Mesothelial cell of epicardium (in vitro differentiated cells): ENCODE data around the gene PAK3. TPM values are rescaled to one million over a fixed set of nuclear protein-coding genes. Genes with fewer than 3 reads are reported as not detected.

ENCODE experiments used
- DNase-seq, 2 experiments: peaks; one replicate each; pipeline ENCODE4 v3.0.0; 2021; ENCODE audit warnings: low spot score in 2 of 2; ENCODE audit not compliant: unreplicated experiment in 2 of 2
- H3K27ac Mint-ChIP-seq: 2 replicates; pipeline ENCODE4 v1.8.0; 2021; ENCODE audit warnings: mixed read lengths
- H3K27me3 Mint-ChIP-seq: 2 replicates; pipeline ENCODE4 v1.8.0; 2021; ENCODE audit warnings: low read depth, mixed read lengths
- H3K36me3 Mint-ChIP-seq: 2 replicates; pipeline ENCODE4 v1.8.0; 2021; ENCODE audit warnings: mixed read lengths
- H3K4me1 Mint-ChIP-seq: 2 replicates; pipeline ENCODE4 v1.8.0; 2021; ENCODE audit warnings: mixed read lengths
- H3K4me3 Mint-ChIP-seq: 2 replicates; pipeline ENCODE4 v1.8.0; 2021; ENCODE audit warnings: mild to moderate bottlenecking, moderate library complexity, mixed read lengths
- H3K9me3 Mint-ChIP-seq: 2 replicates; pipeline ENCODE4 v1.8.0; 2021; ENCODE audit warnings: mixed read lengths
- total RNA-seq: library from RNA; stranded (reverse); gene quantifications from 3 replicates; pipeline ENCODE4 v1.2.1, GENCODE V29; 2021
- TF ChIP-seq, protein P1 (sequence below): fragments of 200-600 bp; sonication (generic); IDR thresholded peaks from one replicate; pipeline ENCODE4 v1.5.0; 2021; ENCODE audit warnings: antibody characterized with exemption; ENCODE audit not compliant: unreplicated experiment

Gene PAK3
- total RNA-seq, 1 donor from 2014 or later, result 4.2 TPM

DNA sequence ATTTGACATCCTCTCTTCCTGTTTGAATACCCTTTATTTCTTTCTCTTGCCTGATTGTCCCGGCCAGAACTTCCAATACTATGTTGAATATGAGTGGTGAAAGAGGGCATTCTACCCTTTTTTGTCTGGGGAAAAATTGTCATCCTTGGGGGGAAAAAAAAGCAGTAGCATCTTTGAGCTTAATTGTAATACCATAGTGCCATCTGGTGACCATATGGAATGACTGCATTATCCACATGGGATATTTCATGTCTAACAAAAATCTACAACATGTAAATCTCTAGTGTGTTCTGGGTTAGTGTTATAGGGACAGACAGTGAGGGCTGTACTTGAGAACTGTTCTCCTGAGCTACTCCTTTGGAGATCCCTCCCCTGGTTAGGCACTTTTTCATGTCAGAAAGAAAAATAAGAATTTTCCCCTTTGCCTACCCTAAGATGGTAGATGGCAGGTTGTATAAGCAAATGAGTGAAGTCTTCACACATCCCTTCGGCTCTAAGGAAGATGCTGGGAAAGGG, 148.3 kb downstream of the PAK3 start:
- no peak for DNase-seq
- Mint-ChIP-seq H3K9me3 (peaks cover 10% of the 10 kb centered on the region), H3K36me3 (peaks cover 26% of the 10 kb centered on the region), H3K27me3 (no peaks in the 10 kb centered on the region), H3K4me3 (no peak overlapping the region), H3K4me1 (peaks cover 4% of the 10 kb centered on the region), H3K27ac (no peak overlapping the region)
- TF ChIP-seq, protein P1, sequence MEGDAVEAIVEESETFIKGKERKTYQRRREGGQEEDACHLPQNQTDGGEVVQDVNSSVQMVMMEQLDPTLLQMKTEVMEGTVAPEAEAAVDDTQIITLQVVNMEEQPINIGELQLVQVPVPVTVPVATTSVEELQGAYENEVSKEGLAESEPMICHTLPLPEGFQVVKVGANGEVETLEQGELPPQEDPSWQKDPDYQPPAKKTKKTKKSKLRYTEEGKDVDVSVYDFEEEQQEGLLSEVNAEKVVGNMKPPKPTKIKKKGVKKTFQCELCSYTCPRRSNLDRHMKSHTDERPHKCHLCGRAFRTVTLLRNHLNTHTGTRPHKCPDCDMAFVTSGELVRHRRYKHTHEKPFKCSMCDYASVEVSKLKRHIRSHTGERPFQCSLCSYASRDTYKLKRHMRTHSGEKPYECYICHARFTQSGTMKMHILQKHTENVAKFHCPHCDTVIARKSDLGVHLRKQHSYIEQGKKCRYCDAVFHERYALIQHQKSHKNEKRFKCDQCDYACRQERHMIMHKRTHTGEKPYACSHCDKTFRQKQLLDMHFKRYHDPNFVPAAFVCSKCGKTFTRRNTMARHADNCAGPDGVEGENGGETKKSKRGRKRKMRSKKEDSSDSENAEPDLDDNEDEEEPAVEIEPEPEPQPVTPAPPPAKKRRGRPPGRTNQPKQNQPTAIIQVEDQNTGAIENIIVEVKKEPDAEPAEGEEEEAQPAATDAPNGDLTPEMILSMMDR, result peak; percentile 58

DNA sequence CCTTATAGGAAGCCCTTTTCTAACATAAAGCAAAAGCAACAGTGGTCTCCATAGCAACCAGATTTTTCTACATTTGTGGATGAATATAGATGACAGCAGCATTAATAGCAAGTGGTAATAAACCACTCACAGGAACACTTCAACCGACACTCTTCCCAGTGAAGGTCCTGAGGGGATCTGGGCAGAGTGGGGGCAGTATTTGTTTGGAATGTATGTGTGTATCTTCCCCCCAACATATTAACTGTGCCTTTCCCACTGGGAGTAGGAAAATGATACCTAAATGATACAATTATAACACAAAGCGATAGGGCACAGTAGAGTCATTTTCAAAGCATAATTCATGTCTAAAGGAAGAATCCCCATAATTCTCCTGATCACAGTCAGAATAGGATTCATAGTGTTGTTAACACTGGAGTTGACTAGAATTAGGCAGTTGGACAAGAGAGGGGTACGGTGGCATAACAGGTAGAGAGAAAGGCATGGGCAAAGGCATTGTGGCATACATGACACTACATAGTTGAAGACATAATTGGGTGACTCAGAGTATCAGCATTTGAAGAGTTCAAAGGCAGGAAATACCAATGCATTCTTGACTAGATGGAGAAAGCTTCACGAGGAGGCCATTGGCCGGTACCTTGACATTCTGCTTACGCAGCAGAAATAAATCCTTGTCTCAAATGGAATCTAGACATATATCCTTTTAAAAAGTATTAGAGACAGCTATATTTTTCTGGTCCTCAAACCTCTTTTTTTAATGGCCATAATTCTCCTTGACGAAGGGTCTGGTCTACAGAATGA, 159.1 kb downstream of the PAK3 start:
- peaks cover 11% of the 10 kb centered on the region for H3K4me1 Mint-ChIP-seq
- H3K27me3 Mint-ChIP-seq, result no peaks in the 10 kb centered on the region
- peaks cover 38% of the 10 kb centered on the region for H3K36me3 Mint-ChIP-seq
- peaks cover 9% of the 10 kb centered on the region for H3K9me3 Mint-ChIP-seq
- H3K4me3 Mint-ChIP-seq, result no peak overlapping the region
- no peak for DNase-seq
- H3K27ac Mint-ChIP-seq, result no peak overlapping the region
- TF ChIP-seq, protein P1, result no peak

DNA sequence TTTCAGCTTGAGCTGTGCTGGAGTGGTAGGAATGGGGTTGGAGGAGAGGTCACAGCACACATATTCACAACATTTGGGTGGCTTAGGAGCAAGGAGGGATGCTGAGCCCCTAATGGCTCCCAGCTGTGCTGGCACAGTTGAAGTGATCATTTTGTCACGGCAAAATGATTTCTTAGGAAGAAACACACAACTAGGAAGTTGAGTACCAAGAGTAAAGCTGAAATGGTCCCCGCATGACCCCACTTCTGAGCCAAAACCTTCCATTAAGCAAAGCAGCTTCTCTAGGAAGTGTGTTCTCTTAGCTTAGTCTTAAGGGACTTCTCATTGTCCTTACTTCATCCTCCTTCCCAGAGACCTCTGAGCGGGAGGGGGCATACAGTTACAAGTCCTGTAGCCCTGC, 161.7 kb downstream of the PAK3 start:
- Mint-ChIP-seq H3K4me1 (peaks cover 28% of the 10 kb centered on the region), H3K4me3 (no peak overlapping the region), H3K27ac (no peak overlapping the region), H3K27me3 (no peaks in the 10 kb centered on the region), H3K9me3 (peaks cover 9% of the 10 kb centered on the region), H3K36me3 (peaks cover 28% of the 10 kb centered on the region)
- DNase-seq, result no peak
- TF ChIP-seq, protein P1, result no peak

DNA sequence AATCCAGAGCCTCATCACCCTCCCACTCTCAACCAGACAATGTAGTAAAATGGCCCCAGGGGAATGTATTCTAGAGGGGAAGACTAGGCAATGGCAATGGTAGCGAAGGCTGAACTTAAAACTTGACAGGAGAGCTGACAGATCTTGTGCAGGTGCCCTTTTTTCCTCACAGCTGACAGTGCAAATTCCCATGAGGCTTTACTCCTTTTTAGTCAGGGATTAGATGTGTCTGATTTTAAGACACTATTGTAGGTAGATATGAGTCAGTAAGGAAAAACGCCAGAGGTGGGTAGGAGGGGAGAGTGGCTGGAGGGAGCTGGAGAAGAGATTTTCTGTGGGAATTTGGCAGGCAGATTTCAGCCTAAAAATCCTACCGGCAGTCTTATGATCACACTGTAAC, 163.6 kb downstream of the PAK3 start:
- Mint-ChIP-seq H3K27me3 (no peaks in the 10 kb centered on the region), H3K4me3 (no peak overlapping the region), H3K36me3 (peaks cover 14% of the 10 kb centered on the region), H3K27ac (peak overlapping the region; percentile 17), H3K4me1 (peaks cover 41% of the 10 kb centered on the region), H3K9me3 (peaks cover under 1% of the 10 kb centered on the region)
- TF ChIP-seq, protein P1, result no peak
- DNase-seq, result no peak

DNA sequence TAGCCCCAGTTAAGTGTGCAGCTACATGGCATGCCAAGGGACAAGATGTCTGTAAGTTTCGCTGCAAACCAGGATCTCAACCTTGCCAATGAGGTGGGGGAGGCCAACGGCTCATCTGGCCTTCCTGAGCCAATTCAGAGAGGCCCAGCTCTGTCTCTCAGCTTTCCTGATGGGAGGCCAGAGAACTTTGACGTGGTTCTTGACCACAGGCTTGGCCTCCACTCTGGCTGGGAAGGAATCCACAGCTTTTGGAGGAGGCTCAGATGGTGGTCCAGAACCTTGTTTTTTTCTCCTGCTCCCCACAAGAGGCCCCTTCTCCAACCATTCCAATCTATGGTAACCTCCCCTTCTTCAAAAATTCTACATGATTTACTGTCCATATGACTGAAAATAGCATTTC, 164.5 kb downstream of the PAK3 start:
- no peaks in the 10 kb centered on the region for H3K27me3 Mint-ChIP-seq
- TF ChIP-seq, protein P1, result no peak

More for the DNA sequence above, 164.5 kb downstream of the PAK3 start:
- H3K4me1 Mint-ChIP-seq, result peaks cover 44% of the 10 kb centered on the region
- H3K4me3 Mint-ChIP-seq, result no peak overlapping the region
- no peak for DNase-seq
- H3K36me3 Mint-ChIP-seq, result peaks cover 13% of the 10 kb centered on the region
- H3K27ac Mint-ChIP-seq, result peak overlapping the region; percentile 66
- no peaks in the 10 kb centered on the region for H3K9me3 Mint-ChIP-seq
